ENCODE measurements around the gene PXMP4. TPM values are rescaled to one million over a fixed set of nuclear protein-coding genes. Genes with fewer than 3 reads are reported as not detected.

Gene PXMP4
- polyA plus RNA-seq, 1 donor from 2014 or later = 3.1 TPM

DNA sequence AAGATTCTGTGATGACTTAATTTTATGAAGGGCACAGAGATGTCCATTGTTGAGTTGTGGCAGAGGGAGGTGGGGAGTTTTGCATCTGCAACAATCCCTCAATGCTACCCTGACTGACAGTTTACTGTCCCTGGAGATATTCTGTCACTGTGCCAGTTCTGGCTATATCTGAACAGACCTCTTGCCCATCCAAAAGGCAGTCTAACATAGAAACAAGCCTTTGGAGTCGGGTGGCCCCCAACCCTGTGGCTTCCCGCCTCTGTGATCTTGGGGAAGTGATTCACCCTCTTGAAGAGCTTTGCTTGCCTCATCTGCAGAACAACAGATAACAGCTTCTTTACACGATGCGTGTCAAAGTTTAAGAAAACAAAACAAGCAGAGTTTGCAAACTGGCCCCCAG lies 30.1 kb downstream of the PXMP4 start:
- no peaks in the 10 kb centered on the region for H3K36me3 ChIP-seq (ENCODE audit: insufficient read depth, low read length)
- H3F3A ChIP-seq (ENCODE audit: insufficient read depth, low read length, poor library complexity, severe bottlenecking) = no peaks in the 10 kb centered on the region
- TF ChIP-seq MXI1 (conservative IDR thresholded peaks at IDR 0.05; ENCODE audit: poor library complexity, severe bottlenecking) (no peak), EZH2 (IDR thresholded peaks at IDR 0.05; ENCODE audit: borderline replicate concordance, insufficient read depth, low read length, poor library complexity, severe bottlenecking) (no peak), TAF1 (IDR thresholded peaks at IDR 0.05; ENCODE audit: low read depth) (no peak)
- TF ChIP-seq, protein P1, sequence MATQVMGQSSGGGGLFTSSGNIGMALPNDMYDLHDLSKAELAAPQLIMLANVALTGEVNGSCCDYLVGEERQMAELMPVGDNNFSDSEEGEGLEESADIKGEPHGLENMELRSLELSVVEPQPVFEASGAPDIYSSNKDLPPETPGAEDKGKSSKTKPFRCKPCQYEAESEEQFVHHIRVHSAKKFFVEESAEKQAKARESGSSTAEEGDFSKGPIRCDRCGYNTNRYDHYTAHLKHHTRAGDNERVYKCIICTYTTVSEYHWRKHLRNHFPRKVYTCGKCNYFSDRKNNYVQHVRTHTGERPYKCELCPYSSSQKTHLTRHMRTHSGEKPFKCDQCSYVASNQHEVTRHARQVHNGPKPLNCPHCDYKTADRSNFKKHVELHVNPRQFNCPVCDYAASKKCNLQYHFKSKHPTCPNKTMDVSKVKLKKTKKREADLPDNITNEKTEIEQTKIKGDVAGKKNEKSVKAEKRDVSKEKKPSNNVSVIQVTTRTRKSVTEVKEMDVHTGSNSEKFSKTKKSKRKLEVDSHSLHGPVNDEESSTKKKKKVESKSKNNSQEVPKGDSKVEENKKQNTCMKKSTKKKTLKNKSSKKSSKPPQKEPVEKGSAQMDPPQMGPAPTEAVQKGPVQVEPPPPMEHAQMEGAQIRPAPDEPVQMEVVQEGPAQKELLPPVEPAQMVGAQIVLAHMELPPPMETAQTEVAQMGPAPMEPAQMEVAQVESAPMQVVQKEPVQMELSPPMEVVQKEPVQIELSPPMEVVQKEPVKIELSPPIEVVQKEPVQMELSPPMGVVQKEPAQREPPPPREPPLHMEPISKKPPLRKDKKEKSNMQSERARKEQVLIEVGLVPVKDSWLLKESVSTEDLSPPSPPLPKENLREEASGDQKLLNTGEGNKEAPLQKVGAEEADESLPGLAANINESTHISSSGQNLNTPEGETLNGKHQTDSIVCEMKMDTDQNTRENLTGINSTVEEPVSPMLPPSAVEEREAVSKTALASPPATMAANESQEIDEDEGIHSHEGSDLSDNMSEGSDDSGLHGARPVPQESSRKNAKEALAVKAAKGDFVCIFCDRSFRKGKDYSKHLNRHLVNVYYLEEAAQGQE (IDR thresholded peaks at IDR 0.05; ENCODE audit: borderline replicate concordance) = no peak
- H3K9me2 ChIP-seq (ENCODE audit: insufficient read depth, low read length) = no peaks in the 10 kb centered on the region
- no peak overlapping the region for H3K9ac ChIP-seq (ENCODE audit: low read length)
- no peaks in the 10 kb centered on the region for H3K79me2 ChIP-seq (replicated peaks; ENCODE audit: insufficient read depth, low read length)
- no peak overlapping the region for H3K4me3 ChIP-seq (ENCODE audit: low read length)
- H3K27me3 ChIP-seq (ENCODE audit: insufficient read depth, low read depth, low read length) = no peaks in the 10 kb centered on the region
- H3K27ac ChIP-seq (ENCODE audit: low read length) = no peak overlapping the region
- no peak overlapping the region for H2AFZ ChIP-seq (ENCODE audit: low read depth, low read length)
- no peaks in the 10 kb centered on the region for H3K9me3 ChIP-seq (ENCODE audit: low read length)
- no peak overlapping the region for H3K4me2 ChIP-seq (ENCODE audit: low read length)
- no peaks in the 10 kb centered on the region for H4K20me1 ChIP-seq (ENCODE audit: insufficient read depth)

DNA sequence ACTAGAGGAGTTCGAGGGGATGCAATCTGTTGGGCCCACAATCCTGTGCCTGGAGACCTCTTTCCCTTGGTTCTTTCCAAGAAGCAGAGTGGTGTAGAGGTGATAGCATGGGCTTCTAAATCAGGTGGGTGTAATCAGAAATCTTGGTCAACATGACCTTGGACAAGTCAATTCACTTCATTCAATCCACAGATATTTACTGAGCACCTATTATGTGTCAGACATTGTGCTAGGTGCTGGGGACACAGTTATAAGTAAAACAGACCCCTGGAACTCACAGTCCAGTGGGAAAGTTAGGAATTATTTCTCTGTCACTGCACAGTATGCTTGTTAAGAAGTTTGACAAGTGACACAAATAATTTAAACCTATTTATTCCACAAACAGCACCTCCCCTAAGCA lies 30.6 kb downstream of the PXMP4 start:
- no peaks in the 10 kb centered on the region for H3F3A ChIP-seq (ENCODE audit: insufficient read depth, low read length, poor library complexity, severe bottlenecking)
- H3K4me2 ChIP-seq (ENCODE audit: low read length) = no peak overlapping the region
- no peaks in the 10 kb centered on the region for H4K20me1 ChIP-seq (ENCODE audit: insufficient read depth)
- H3K9me2 ChIP-seq (ENCODE audit: insufficient read depth, low read length) = no peaks in the 10 kb centered on the region
- no peaks in the 10 kb centered on the region for H3K27me3 ChIP-seq (ENCODE audit: insufficient read depth, low read depth, low read length)
- H3K36me3 ChIP-seq (ENCODE audit: insufficient read depth, low read length) = no peaks in the 10 kb centered on the region
- no peaks in the 10 kb centered on the region for H3K79me2 ChIP-seq (replicated peaks; ENCODE audit: insufficient read depth, low read length)
- H3K9me3 ChIP-seq (ENCODE audit: low read length) = no peaks in the 10 kb centered on the region
- H3K9ac ChIP-seq (ENCODE audit: low read length) = no peak overlapping the region
- no peak for TF ChIP-seq EZH2 (IDR thresholded peaks at IDR 0.05; ENCODE audit: borderline replicate concordance, insufficient read depth, low read length, poor library complexity, severe bottlenecking)
- no peak for TF ChIP-seq POLR2AphosphoS5 (IDR thresholded peaks at IDR 0.05)
- no peak for TF ChIP-seq SMC3 (conservative IDR thresholded peaks at IDR 0.05; ENCODE audit: poor library complexity)
- no peak for TF ChIP-seq TAF1 (IDR thresholded peaks at IDR 0.05; ENCODE audit: low read depth)
- TF ChIP-seq EP300 (conservative IDR thresholded peaks at IDR 0.05; ENCODE audit: poor library complexity, severe bottlenecking) = no peak
- no peak for TF ChIP-seq MXI1 (conservative IDR thresholded peaks at IDR 0.05; ENCODE audit: poor library complexity, severe bottlenecking)
- TF ChIP-seq, protein P1 (IDR thresholded peaks at IDR 0.05; ENCODE audit: borderline replicate concordance) = no peak
- TF ChIP-seq RAD21 (conservative IDR thresholded peaks at IDR 0.05) = no peak
- TF ChIP-seq, protein P2, sequence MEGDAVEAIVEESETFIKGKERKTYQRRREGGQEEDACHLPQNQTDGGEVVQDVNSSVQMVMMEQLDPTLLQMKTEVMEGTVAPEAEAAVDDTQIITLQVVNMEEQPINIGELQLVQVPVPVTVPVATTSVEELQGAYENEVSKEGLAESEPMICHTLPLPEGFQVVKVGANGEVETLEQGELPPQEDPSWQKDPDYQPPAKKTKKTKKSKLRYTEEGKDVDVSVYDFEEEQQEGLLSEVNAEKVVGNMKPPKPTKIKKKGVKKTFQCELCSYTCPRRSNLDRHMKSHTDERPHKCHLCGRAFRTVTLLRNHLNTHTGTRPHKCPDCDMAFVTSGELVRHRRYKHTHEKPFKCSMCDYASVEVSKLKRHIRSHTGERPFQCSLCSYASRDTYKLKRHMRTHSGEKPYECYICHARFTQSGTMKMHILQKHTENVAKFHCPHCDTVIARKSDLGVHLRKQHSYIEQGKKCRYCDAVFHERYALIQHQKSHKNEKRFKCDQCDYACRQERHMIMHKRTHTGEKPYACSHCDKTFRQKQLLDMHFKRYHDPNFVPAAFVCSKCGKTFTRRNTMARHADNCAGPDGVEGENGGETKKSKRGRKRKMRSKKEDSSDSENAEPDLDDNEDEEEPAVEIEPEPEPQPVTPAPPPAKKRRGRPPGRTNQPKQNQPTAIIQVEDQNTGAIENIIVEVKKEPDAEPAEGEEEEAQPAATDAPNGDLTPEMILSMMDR (IDR thresholded peaks at IDR 0.05; ENCODE audit: poor library complexity, severe bottlenecking) = no peak
- H3K27ac ChIP-seq (ENCODE audit: low read length) = no peak overlapping the region
- no peak overlapping the region for H3K4me3 ChIP-seq (ENCODE audit: low read length)
- no peak overlapping the region for H2AFZ ChIP-seq (ENCODE audit: low read depth, low read length)

Measured in neural cell (in vitro differentiated cells).